CD4-positive, alpha-beta T cell (primary cell): ENCODE measurements around the gene GSTM4. TPM values are rescaled to one million over a fixed set of nuclear protein-coding genes. Genes with fewer than 3 reads are reported as not detected.

Experiments
- ATAC-seq: fragments of 200-7000 bp; cut with Tn5 transposase; one replicate; pipeline ENCODE4 v1.10.0; 2022; ENCODE audit warnings: mild to moderate bottlenecking; ENCODE audit not compliant: poor library complexity
- CTCF ChIA-PET: fragments of 350-600 bp; sonication (Branson Sonifier 250); formaldehyde crosslinking; loops from one replicate; lab custom pipeline; 2021; ENCODE audit warnings: antibody characterized with exemption, inconsistent platforms; lab: Charles Lee
- POLR2A ChIA-PET: fragments of 350-600 bp; sonication (Branson Sonifier 250); formaldehyde crosslinking; loops from one replicate; lab custom pipeline; 2021; ENCODE audit warnings: antibody characterized with exemption, inconsistent platforms; lab: Charles Lee
- DNase-seq, 14 experiments: peaks; one replicate each; pipeline ENCODE4 v3.0.0-alpha.2; 2013 to 2020; ENCODE audit warnings: mixed read lengths in 2 of 14
- H3K27ac ChIP-seq, 2 donors: one replicate each; pipeline versions ENCODE4 v1.5.1 to v1.7.0; 2013; ENCODE audit warnings: low read length in 2 of 2, low read depth in 1 of 2, mild to moderate bottlenecking in 1 of 2
- H3K27me3 ChIP-seq, 2 experiments: 1 replicate in 1 of 2; 2 replicates in 1 of 2; pipeline versions ENCODE4 v1.6.1 to v1.7.0; 2013; ENCODE audit warnings: low read length in 2 of 2, control low read depth in 1 of 2, mild to moderate bottlenecking in 1 of 2, moderate library complexity in 1 of 2; ENCODE audit not compliant: insufficient read depth in 2 of 2, control insufficient read depth in 1 of 2
- H3K36me3 ChIP-seq: one replicate; pipeline ENCODE4 v1.6.1; 2013; ENCODE audit warnings: low read length, control low read depth; ENCODE audit not compliant: insufficient read depth
- H3K4me1 ChIP-seq: one replicate; pipeline ENCODE4 v1.6.1; 2013; ENCODE audit warnings: low read length, control low read depth; ENCODE audit not compliant: insufficient read depth
- H3K4me3 ChIP-seq: one replicate; pipeline ENCODE4 v1.5.1; 2013; ENCODE audit warnings: mild to moderate bottlenecking, low read length, moderate library complexity
- H3K9me3 ChIP-seq, 2 experiments: 1 replicate in 1 of 2; 2 replicates in 1 of 2; pipeline versions ENCODE4 v1.6.1 to v1.7.0; 2013; ENCODE audit warnings: low read length in 2 of 2, mild to moderate bottlenecking in 2 of 2, control low read depth in 1 of 2, moderate library complexity in 1 of 2; ENCODE audit not compliant: control insufficient read depth in 1 of 2, insufficient read depth in 1 of 2
- H3K27ac Mint-ChIP-seq: one replicate; pipeline ENCODE4 v1.8.0; 2020; ENCODE audit warnings: mixed read lengths
- H3K27me3 Mint-ChIP-seq: one replicate; pipeline ENCODE4 v1.8.0; 2021; ENCODE audit warnings: mixed read lengths
- H3K36me3 Mint-ChIP-seq: one replicate; pipeline ENCODE4 v1.8.0; 2021; ENCODE audit warnings: low read depth, mixed read lengths
- H3K4me1 Mint-ChIP-seq: one replicate; pipeline ENCODE4 v1.8.0; 2021; ENCODE audit warnings: low read depth, mixed read lengths
- H3K4me3 Mint-ChIP-seq: one replicate; pipeline ENCODE4 v1.8.0; 2020; ENCODE audit warnings: mild to moderate bottlenecking, mixed read lengths
- H3K9me3 Mint-ChIP-seq: one replicate; pipeline ENCODE4 v1.8.0; 2020; ENCODE audit warnings: mixed read lengths
- intact Hi-C, 2 experiments: fragments of 100-400 bp; cut with DNase I in 1 of 2; cut with micrococcal nuclease in 1 of 2; formaldehyde crosslinking; loops; one replicate each; pipeline versions ENCODE4 v1.15.1 to v1.9.0; 2023 to 2025; cut with DNase I, micrococcal nuclease
- total RNA-seq, 174 experiments: library from RNA in 2 of 174; stranded (reverse) in 2 of 174; gene quantifications; one replicate each; pipeline ENCODE4 v1.2.3 and lab custom pipeline; 2021 to 2026
- TF ChIP-seq, protein P1 (sequence below): fragments of 200-600 bp; IDR thresholded peaks from one replicate; pipeline ENCODE4 v1.8.0; 2022; ENCODE audit warnings: antibody characterized with exemption, mild to moderate bottlenecking

Gene GSTM4
- total RNA-seq, 2 experiments from 2014 or later = 17.7 to 20.7 TPM

DNA sequence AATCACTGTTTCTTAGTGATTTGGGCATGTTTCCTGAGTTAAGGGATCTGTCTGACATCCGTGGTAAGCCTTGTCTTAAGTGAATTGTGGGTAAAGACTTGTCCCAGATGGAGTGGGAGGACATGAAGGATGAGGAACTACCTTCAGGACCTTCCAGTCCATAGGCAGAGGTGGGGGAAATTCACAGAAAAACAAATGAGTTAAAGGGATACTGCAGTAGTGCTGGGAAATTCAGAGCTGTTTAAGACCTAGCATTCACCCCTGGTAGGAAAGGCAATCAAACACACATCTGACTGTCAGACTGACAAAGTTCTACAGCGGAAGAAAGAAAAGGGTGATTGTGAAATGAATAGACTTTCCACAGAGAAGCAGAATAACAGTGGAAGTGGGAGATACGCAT, 39.5 kb upstream of the GSTM4 start:
- Histone ChIP-seq H3K4me3 (no peak overlapping the region), H3K27ac (peak overlapping the region; percentile 50 to 79), H3K36me3 (no peaks in the 10 kb centered on the region), H3K4me1 (peaks cover 46% of the 10 kb centered on the region), H3K27me3 (no peaks in the 10 kb centered on the region), H3K9me3 (no peaks in the 10 kb centered on the region)
- Mint-ChIP-seq H3K4me1 (peaks cover 45% of the 10 kb centered on the region), H3K9me3 (no peaks in the 10 kb centered on the region), H3K36me3 (peaks cover 4% of the 10 kb centered on the region), H3K27ac (peak overlapping the region; percentile 71), H3K4me3 (peak overlapping the region; percentile 50), H3K27me3 (no peaks in the 10 kb centered on the region)
- CTCF ChIA-PET = interaction anchor here (0.8 to 3.0 kb wide), 3 partner anchors 19 to 70 kb away, joined by 4 to 10 read pairs (median 5); no protein-coding TSS in a partner anchor
- DNase-seq = no peak
- POLR2A ChIA-PET = interaction anchor here (1.0 to 2.7 kb wide), 3 partner anchors 9 to 68 kb away, joined by 3 to 17 read pairs (median 4); partner anchors contain the start of gene GNAI3
- TF ChIP-seq, protein P1, sequence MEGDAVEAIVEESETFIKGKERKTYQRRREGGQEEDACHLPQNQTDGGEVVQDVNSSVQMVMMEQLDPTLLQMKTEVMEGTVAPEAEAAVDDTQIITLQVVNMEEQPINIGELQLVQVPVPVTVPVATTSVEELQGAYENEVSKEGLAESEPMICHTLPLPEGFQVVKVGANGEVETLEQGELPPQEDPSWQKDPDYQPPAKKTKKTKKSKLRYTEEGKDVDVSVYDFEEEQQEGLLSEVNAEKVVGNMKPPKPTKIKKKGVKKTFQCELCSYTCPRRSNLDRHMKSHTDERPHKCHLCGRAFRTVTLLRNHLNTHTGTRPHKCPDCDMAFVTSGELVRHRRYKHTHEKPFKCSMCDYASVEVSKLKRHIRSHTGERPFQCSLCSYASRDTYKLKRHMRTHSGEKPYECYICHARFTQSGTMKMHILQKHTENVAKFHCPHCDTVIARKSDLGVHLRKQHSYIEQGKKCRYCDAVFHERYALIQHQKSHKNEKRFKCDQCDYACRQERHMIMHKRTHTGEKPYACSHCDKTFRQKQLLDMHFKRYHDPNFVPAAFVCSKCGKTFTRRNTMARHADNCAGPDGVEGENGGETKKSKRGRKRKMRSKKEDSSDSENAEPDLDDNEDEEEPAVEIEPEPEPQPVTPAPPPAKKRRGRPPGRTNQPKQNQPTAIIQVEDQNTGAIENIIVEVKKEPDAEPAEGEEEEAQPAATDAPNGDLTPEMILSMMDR = no peak
- intact Hi-C loops = no loop called here
- ATAC-seq = no peak

DNA sequence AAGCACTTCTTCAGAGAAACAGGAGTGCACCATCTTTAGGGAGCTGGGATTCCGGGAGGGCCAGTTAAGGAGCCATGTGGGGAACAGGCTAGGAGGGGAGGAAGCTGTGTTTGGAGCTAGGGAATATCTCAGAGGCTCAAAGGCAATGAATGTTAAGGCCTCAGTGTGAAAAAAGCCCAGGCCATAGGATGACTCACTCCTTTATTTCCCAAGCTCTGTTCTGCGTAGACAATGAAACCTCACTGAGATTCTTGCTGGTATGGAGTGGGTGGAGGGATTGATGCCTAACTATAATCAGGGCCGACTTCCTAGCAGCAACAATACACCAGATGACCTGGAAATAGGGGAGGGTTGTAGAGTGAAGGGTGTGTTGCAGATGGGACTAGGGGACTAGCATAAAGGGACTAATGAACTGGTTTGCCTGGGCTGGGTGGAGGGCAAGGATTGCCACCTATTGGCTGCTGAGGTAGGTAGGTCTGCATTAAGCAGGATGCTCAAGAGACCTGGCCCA, 38.6 kb upstream of the GSTM4 start:
- no peak overlapping the region for H3K4me3 ChIP-seq
- DNase-seq = peak in 3 of 14 experiments; percentile 30 to 61 (median 55)
- CTCF ChIA-PET = interaction anchor here (0.5 to 3.0 kb wide), 4 partner anchors 15 to 123 kb away, joined by 3 to 10 read pairs (median 5); partner anchors contain the start of gene CYB561D1
- intact Hi-C loops = no loop called here
- peak overlapping the region in 1 of 2 donors; percentile 79 for H3K27ac ChIP-seq
- TF ChIP-seq, protein P1 = no peak
- no peaks in the 10 kb centered on the region for H3K27me3 ChIP-seq
- Mint-ChIP-seq H3K27me3 (no peaks in the 10 kb centered on the region), H3K4me1 (peaks cover 55% of the 10 kb centered on the region), H3K27ac (peak overlapping the region; percentile 71), H3K4me3 (peak overlapping the region; percentile 76), H3K9me3 (no peaks in the 10 kb centered on the region), H3K36me3 (peaks cover 4% of the 10 kb centered on the region)
- no peaks in the 10 kb centered on the region for H3K36me3 ChIP-seq
- ATAC-seq = no peak
- no peaks in the 10 kb centered on the region for H3K9me3 ChIP-seq
- peaks cover 55% of the 10 kb centered on the region for H3K4me1 ChIP-seq
- POLR2A ChIA-PET = interaction anchor here (2.7 kb wide), 1 partner anchor 69 kb away, joined by 17 read pairs; the partner anchor contains the start of gene GNAI3

DNA sequence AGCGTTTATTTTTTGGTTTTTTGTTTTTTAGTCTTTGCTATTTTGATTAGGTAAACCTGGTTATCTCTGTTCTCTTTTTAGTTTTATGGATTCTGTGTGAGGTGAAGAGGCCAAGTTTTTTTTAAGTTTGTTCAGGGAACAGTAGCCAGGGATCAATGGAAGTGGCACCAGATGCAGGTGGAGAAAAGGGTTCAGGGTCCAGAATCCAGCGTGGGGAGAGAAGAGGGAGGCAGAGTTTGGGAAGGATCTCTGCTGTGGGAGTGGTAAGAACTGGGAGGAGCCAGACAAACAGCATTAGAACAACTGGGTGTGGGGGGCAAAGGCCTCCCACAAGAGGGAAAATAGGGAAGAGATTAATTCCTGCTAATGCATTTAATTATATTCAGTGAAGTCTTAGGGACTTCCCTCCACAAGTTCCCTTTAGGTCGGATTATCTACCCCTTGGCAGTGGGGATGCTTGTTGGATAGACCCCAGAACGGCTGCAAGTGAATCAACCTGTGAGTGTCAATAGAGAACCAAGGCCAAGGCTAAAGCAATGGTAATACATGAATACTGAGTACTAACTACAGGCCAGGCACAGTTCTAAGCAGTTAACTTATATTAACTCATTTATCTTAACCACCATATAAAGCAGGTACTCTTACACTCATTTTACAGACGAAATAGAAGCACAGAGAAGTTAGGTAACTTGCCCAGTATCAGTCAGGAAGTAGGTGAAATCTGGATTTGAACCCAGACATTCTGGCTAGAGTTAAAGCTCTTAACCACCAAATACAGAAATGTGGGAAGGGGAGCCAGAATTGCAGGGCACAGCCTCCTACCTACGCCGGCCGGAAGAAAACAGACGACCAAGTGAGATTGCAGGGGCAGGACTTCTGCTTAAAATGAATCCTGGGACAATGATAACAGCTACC, 37.0 kb upstream of the GSTM4 start:
- CTCF ChIA-PET = interaction anchor here (0.9 to 2.4 kb wide), 3 partner anchors 21 to 73 kb away, joined by 3 to 10 read pairs (median 3); partner anchors contain the start of gene GNAI3
- H3K9me3 Mint-ChIP-seq = no peaks in the 10 kb centered on the region
- peaks cover 4% of the 10 kb centered on the region for H3K36me3 Mint-ChIP-seq
- peaks cover 70% of the 10 kb centered on the region for H3K4me1 Mint-ChIP-seq
- intact Hi-C loops = no loop called here
- peak overlapping the region; percentile 91 for H3K4me3 ChIP-seq
- TF ChIP-seq, protein P1 = no peak
- DNase-seq = no peak
- no peaks in the 10 kb centered on the region for H3K36me3 ChIP-seq
- peak overlapping the region; percentile 99 for H3K4me3 Mint-ChIP-seq
- H3K27ac ChIP-seq = peak overlapping the region; percentile 85 to 94
- no peaks in the 10 kb centered on the region for H3K27me3 ChIP-seq
- H3K27ac Mint-ChIP-seq = peak overlapping the region; percentile 89
- H3K4me1 ChIP-seq = peaks cover 71% of the 10 kb centered on the region
- POLR2A ChIA-PET = interaction anchor here (1.0 to 2.9 kb wide), 8 partner anchors 10 to 366 kb away, joined by 4 to 52 read pairs (median 6); partner anchors contain the start of genes AHCYL1, ATXN7L2 and GNAI3
- no peaks in the 10 kb centered on the region for H3K9me3 ChIP-seq
- H3K27me3 Mint-ChIP-seq = no peaks in the 10 kb centered on the region
- ATAC-seq = no peak
